HG02571 (cell line): Measurements from ENCODE around the gene TTC33.

ENCODE experiments used
- ATAC-seq: cut with Tn5 transposase; IDR thresholded peaks from one replicate; pipeline ENCODE4 v1.9.1; 2021; ENCODE audit warnings: mild to moderate bottlenecking, moderate library complexity; ENCODE audit not compliant: unreplicated experiment

TTC33 gene

GRCh38 chr5:40619421-40619820 lies 136.3 kb downstream of the TTC33 start:
- no peak for ATAC-seq

- ATAC-seq = no peak
These were observed 136.8 kb downstream of the TTC33 start for GRCh38 chr5:40618926-40619325.

- ATAC-seq = no peak
These were observed 139.0 kb downstream of the TTC33 start for GRCh38 chr5:40616781-40617180.

- no peak for ATAC-seq
These were observed 140.1 kb downstream of the TTC33 start for GRCh38 chr5:40615586-40616170.

GRCh38 chr5:40614923-40615585 lies 140.7 kb downstream of the TTC33 start:
- no peak for ATAC-seq

- ATAC-seq = no peak
These were observed 141.3 kb downstream of the TTC33 start for GRCh38 chr5:40614466-40614865.

- ATAC-seq = no peak
These were observed 148.6 kb downstream of the TTC33 start for GRCh38 chr5:40607202-40607601.

GRCh38 chr5:40606077-40606765 lies 149.5 kb downstream of the TTC33 start:
- no peak for ATAC-seq

- ATAC-seq = no peak
These were observed 150.3 kb downstream of the TTC33 start for GRCh38 chr5:40605295-40605958.

GRCh38 chr5:40603378-40603777 lies 152.4 kb downstream of the TTC33 start:
- ATAC-seq = no peak

GRCh38 chr5:40601198-40601868 lies 154.4 kb downstream of the TTC33 start:
- no peak for ATAC-seq

- ATAC-seq = no peak
These were observed 155.4 kb downstream of the TTC33 start for GRCh38 chr5:40600383-40600782.

GRCh38 chr5:40599676-40600075 lies 156.1 kb downstream of the TTC33 start:
- no peak for ATAC-seq

- ATAC-seq = no peak
These were observed 160.9 kb downstream of the TTC33 start for GRCh38 chr5:40594811-40595210.

- ATAC-seq = peak; percentile 88
These were observed 163.9 kb downstream of the TTC33 start for GRCh38 chr5:40591727-40592396.

GRCh38 chr5:40587376-40587775 lies 168.4 kb downstream of the TTC33 start:
- ATAC-seq = no peak

- no peak for ATAC-seq
These were observed 170.1 kb downstream of the TTC33 start for GRCh38 chr5:40585537-40586267.

- no peak for ATAC-seq
These were observed 171.7 kb downstream of the TTC33 start for GRCh38 chr5:40584054-40584453.

- peak; percentile 89 for ATAC-seq
These were observed 177.0 kb downstream of the TTC33 start for GRCh38 chr5:40578501-40579451.
